Frontal cortex (tissue), 4 donors: ENCODE results near the gene MGME1. TPM values are rescaled to one million over a fixed set of nuclear protein-coding genes. Genes with fewer than 3 reads are reported as not detected.
A peak's percentile ranks its signal among the peaks of the same experiment; 100 is the strongest.

ENCODE experiments used
- DNase-seq, 2 donors: peaks; one replicate each; pipeline ENCODE4 v3.0.0; 2012; ENCODE audit warnings: low spot score in 2 of 2
- FAIRE-seq: peaks from 2 replicates; lab custom pipeline; 2012; peaks lifted over from hg19 to GRCh38; lab: Jason Lieb, UNC
- total RNA-seq: library from RNA; depleted of rRNA; stranded (reverse); fragments of >200 nt; gene quantifications from one replicate; pipeline ENCODE4 v1.2.3, GENCODE V29; 2014
- donor health status: control.
- donor health status: control.
- donor health status: control.

MGME1 gene
- total RNA-seq, 1 donor from 2014 or later: 7.3 TPM

DNA sequence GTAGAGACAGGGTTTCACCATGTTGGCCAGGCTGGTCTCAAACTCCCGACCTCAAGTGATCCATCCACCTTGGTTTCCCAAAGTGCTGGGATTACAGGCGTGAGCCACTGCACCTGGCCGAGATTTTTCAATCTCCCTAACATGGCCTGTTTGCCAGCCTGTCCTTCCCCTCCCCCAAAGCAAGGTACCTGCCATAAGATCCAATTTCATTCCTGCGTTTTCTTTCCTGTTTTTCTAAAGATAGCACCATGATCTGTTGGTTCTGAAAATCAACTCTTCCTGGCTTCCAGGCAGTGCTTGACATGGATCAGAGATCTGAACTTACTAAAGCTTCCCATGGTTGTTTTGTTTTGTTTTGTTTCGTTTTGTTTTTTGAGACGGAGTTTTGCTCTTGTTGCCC, 7.5 kb downstream of the MGME1 start:
- DNase-seq (no peak), FAIRE-seq (no peak)

DNA sequence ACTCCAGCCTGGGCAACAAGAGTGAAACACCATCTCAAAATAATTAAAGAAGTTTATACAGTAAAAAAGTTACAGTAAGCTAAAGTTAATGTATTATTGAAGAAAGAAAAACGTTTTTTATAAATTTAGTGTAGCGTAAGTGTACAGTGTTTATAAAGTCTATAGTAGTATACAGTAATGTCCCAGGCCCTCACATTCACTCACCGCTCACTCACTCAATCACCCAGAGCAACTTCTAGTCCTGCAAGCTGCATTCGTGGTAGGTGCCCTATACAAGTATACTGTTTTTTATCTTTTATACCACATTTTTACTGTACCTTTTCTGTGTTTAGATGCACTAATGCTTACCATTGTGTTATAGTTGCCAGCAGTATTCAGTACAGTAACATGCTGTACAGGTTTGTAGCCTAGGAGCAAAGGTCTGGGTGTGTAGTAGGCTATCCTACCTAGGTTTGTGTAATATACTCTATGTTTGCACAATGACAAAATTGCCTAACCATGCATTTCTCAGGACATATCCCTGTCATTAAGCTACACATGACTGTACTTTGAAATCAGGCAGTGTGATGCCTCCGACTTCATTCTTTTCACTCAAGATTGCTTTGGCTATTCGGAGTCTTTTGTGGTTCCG, 16.7 kb downstream of the MGME1 start:
- DNase-seq: no peak
- FAIRE-seq: no peak

DNA sequence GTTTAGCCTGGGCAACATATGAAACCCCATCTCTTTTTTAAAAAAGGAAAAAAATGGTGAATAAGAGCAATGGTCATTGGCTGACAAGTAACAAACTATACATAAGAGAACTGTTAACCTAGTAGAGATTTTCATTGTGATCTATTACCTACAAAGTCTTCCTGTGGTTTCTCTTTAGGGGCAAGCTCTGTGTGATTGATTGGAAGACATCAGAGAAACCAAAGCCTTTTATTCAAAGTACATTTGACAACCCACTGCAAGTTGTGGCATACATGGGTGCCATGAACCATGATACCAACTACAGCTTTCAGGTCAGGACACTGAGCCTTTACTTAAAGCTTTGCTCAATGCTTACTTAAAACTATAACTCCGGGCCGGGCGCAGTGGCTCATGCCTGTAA, 19.2 kb downstream of the MGME1 start:
- FAIRE-seq (no peak), DNase-seq (no peak)

DNA sequence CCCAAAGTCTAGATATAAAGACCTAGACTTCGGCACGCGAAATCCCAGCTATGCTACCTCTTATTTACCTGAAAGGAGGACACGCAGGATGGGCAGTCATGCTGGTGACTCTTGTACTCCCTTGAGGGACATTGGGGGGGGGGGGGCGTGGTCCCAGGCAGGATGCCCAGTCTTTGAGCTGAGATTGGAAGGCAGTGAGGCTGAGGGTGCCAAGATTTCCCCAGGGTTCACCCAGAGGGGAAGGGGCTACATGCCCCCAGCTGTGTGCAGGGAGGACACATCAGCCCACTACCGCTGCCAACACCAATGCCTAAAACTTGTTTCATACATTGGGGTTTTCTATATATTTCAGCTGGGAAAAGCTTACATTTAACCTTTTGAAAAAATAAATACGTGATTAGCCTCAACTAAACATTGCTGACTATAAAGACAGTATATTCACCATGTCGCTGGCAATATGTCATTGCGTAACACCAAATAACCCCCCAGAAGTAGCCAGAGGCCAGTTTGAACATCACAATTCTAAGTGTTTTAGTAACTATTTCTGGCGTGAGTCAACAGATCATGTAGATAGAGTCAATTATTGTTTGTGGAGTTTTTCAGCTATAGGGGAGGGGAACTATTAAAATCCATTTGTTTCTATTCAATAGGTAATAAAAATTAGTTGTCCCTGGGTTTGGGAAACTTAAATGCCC, 21.6 kb downstream of the MGME1 start:
- FAIRE-seq (no peak), DNase-seq (no peak)

DNA sequence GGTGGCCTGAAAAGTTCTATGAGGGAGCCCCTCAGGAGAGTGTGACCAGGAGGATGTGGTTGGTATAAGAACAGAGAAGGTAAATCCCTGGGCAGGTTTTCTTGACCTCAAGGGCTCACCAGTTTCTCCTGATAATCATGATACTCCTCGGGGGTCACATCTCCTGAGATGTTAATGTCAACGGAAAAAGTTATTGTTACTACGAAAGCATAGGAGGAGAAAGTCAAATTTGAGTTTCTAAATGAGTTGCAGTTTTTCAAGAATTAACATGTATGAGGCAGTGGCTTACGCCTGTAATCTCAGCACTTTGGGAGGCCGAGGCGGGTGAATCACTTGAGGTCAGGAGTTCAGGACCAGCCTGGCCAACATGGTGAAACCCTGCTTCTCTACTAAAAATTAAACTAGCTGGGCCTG, 23.4 kb downstream of the MGME1 start:
- DNase-seq: no peak

DNA sequence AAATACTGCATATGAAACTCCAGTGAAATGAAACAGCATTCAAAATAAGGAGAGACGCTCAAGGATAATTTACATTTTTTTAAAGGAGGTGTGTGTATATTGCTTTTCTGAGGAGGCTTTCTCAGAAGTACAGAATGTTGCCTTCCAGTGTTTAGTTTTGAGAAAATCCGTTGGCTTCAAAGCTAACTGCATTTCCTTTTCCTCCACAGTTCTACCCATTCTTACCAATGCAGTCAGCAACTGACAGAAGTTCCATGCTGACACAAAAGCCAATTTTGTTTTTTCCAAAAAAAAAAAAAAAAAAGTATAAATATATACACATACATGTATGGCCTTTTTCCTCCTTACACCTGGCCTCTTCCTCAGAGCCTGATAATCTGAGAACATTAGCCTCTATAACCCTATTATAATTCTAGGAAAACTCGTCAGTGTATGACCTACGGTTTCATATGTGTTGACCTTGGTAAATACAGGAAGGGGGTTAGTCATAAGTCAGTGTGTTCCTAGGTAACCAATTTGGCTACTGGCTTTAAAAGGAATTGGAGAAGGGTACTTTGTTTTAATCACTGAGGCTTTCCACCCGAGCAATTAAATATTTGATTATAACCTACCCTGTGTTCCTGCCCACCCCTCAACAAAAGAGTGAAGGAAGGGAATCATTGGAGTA, 24.2 kb downstream of the MGME1 start:
- DNase-seq: no peak
- FAIRE-seq: no peak

More for the DNA sequence above, 23.4 kb downstream of the MGME1 start:
- FAIRE-seq: no peak

DNA sequence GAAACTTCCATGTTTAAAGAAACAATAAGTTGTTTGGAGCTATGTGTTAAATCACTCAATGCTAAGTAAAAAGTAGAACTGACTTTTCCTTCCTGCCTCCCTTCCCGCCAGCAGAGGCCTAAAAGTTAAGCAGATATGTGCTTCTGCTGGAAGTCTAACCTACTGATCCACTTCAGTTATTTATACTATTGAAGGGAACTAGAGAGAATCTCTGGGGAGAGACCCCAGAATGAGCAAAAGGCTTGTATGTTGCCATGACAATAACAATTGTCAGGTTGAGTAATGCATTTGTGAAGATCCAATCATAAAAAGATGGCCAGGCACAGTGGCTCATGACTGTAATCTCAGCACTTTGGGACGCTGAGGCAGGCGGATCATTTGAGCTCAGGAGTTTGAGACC, 24.7 kb downstream of the MGME1 start:
- FAIRE-seq (no peak), DNase-seq (no peak)

DNA sequence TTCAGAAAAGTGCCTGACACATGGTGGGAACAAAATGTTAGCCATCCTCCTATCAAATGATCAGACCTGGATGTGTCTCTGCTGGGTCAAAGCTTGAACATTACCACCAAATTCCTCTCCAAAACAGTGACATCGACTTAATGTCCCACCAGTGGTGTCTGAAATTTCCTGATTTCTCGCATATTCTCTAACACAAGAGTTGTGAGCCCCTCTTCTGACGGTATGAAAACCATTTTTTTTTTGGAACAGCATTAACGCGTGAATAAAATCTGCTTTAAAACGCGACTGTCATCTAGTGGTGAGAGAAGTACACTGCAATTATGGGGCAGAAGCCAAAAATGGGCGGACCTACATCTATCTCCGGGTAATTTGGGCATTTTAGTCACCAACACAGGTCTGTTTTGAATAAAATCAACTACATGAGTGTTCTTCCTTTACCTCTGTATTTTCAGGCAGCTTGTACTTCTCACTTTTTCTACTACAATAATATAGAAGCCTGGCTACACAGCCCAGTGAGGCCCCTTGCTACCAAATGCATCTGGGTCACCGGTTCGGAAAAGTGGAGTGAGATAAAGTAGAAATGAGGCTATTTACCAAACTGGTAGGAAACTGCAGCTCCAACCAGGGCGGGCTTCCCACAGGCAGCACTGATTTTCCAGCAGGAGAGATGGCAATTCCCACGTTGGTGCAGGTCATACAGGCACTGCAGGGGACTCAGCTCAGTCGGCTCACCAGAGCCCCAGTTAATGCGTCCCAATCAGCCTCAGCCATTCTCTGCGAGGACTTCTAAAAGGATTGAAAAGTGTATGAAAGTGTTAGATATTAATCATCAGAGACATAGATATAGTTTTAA, 27.4 kb downstream of the MGME1 start:
- FAIRE-seq (no peak), DNase-seq (peak in 1 of 2 donors; percentile 60)

DNA sequence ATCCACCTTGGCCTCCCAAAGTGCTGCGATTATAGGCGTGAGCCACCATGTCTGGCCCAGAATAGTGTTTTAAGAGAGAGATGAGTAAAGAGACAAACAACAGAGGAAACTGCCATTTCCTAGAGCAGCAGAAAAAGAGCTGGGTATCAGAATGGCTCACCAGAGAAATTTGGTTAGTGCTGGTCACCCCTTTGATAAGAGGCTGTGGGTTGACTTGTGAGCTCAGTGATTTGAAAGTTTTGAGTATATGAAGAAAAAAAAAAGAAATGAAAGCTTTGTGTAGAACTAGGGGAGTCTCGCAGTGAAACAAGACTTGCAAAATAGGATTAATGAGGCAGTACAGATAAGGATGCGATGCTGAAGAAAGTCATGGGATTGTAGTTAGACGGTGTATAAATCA, 29.6 kb downstream of the MGME1 start:
- DNase-seq (no peak), FAIRE-seq (no peak)

DNA sequence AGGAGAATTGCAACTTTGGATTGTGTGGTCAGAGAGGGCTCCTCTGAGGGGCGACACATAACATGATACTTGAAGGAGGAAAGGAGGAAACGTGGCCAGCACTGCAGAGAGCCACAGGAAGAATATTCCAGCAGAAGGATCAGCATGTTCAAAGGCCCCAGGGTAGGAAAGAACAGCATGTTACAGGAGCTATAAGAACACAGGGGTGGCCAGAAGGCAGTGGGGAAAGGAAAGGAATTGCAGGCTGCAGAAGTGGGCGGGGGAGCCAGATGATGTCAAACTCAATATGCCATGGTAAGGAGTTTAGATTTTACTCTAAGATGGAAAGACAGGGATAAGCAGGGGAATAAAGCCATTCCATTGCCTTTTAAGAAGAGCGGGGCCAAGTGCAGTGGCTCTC, 30.7 kb downstream of the MGME1 start:
- no peak for DNase-seq
- no peak for FAIRE-seq

DNA sequence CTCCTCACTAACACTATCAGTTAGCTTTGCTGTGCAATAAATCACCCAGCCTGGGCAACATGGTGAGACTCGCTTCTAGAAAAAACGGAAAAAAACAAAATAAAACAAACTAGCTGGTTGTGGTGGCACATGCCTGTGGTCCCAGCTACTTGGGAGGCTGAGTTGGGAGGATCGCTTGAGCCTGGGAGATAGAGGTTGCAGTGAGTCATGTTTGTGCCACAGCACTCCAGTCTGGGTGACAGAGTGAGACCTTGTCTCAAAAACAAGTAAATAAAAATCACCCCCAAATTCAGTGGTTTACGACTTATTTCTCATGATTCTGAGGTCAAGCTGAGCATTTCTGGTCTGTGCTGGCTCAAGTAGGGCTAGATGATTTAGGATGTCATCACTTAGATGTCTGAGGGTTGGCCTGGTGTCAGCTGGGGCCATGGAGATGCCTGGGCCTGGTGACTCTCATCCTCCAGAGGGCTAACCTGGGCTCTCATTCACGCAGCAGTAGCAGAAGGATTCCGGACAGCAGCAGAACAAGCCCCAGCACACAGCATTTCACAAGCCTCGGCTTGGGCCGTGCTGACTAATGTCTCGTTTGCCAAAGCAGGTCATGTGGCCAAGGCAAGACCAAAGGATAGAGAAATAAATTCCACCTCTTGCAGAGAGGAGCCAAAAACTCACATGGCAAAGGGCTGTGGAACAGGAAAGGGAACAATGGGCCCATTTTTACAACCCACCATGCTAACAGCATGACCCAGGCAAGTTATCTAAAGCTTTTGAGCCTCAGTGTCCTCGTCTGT, 32.5 kb downstream of the MGME1 start:
- no peak for FAIRE-seq
- no peak for DNase-seq

DNA sequence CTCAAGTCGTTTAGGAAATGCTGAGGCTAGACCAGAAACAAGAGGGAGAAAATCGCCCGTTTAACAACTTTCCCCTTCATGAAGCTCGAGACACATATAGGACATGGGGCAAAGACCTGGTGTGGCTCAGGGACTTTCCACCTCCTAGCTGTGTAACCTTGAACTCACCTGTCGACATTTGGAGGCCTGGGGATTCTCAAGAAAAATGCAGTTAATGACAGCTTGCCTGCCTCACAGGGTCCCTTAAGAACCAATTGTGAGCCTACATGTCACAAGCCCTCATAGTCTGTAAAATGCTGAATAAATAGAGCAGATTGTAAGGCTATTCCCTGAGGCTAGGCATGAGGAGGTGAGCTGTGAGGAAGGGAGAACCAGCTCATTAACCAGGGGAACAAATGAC, 35.1 kb downstream of the MGME1 start:
- DNase-seq (no peak), FAIRE-seq (no peak)

DNA sequence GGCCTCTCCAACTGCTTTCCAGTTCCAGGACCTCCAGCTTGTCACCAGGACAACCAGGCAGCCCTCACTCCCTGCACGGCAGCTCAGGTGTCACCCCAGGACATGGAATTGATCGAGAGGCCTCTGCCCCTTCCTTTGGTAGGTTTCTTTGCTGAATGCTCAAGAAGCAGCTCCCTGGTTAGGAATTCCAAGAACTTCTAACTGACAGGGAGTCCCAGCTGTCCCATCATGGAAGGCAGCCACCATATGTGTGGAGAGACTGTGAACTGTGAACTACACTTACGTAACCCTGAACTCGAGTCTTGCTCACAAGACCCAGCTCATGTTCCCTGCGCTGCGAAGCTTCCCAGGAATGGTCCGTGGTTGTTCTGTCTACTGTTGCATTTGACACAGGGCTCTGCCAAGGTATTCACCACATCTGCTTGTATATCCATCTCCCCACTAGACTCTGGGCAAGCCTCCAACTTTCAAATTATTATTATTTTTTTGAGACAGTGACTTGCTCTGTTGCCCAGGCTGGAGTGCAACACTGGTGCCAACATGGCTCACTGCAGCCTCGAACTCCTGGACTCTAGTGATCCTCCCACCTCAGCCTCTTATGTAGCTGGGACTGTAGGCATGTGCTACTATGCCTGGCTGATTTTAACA, 35.7 kb downstream of the MGME1 start:
- FAIRE-seq (no peak), DNase-seq (no peak)

DNA sequence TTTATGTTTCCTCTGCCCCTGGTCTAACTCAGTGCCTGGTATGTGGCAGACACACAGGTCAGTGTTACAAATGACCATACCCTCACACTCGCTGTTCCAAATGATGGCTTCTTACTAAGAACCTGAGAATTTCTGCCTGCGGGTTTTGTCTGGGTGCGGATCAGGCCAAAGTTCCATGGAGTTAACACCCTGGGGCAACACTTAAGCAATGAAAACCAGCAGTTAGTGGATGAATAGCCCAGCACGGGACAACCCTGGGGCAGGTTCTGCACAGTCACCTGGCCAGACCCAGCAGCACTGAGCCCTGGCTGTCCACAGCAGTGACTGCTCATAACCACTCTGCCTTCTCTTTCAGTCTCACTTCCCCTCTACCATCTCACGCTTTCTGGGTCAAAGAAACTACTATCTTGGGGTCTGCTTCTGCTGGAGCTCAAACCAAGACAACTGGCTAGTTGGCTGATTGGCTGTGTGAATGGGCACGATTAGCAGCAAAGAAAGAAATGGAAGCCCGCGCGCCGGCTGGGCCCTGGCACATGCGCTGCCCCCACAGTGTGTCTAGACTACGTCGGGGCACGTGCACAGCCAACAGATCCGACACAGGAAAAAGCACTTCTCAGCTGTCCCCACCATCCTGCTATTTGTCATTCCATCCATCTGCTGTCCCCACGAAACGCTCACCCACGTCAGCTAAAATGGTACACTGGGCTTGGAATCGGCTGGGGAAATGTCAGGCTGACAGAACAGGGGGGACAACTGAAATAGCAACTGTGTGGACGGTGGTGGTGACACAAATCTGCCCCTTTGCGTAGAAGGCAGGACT, 36.6 kb downstream of the MGME1 start:
- FAIRE-seq: no peak
- no peak for DNase-seq

DNA sequence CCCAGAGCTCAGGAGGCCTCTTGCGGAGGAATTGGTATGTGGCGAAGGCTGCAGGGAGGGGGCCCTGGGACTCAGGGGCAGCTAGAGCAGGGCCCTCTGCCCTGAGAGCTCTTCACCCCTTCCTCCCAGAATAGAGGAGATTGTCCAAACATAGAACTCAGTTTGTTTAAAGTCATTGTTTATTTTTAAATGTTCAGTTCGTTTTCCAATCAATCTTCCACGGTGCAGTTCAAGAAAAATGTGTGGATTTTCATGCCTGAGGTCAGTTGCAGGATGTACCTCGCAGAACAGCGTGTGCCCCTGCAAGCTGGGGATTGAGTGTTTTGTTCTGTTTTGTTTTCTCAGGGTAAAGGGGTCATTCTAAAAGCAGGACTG, 37.2 kb downstream of the MGME1 start:
- no peak for DNase-seq
- FAIRE-seq: no peak

DNA sequence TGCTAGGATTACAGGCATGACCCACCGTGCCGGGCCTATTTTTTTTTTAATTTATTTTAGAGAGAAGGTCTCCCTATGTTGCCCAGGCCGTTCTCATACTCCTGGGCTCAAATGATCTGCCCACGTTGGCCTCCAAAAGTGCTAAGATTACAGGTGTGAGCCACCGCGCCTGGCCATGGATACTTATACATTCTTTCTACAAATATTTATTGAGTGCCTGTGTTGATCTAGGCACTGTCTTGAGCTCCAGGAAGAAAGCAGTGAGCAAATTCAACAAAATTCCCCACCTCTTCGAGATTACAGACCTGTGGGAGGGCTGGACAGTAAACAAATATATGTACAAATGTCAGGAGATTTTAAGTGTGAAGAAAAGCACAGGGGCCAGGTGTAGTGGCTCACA, 37.9 kb downstream of the MGME1 start:
- no peak for FAIRE-seq
- DNase-seq: no peak

DNA sequence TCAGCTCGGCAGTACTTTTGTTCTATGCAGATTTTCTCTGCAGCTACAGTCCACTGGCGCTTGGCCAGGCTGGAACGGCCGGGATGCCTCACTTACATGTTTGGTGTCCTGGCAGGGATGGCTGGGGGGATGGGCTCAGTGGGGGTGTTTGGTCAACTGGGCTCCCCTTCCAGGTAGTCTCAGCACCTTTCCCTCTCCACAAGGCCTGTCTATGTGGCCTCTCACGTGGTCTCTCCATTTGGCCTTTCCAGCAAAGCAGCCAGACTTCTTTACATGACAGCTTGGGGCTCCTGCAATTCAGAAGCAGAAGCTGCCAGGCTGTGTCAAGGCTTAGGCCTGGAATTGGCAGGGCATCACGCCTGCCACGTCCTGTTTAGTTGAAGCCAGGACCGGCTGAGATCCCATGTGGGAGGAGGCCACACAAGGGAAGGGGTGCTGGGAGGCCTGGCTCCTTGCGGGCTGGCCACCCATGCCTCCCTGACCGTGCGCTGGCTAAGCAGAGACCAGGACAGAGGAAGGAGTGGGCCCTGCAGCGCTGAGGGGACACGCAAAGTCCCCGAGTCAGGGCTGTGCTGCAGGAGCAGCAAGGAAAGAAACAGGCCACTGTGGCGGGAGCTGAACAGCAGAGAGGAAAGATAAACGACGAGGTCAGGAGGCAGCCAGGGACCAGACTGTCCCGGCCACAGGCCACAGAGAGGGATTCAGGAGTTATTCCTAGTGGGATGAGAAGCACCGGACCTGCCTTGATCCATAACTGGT, 38.9 kb downstream of the MGME1 start:
- DNase-seq (no peak), FAIRE-seq (no peak)

DNA sequence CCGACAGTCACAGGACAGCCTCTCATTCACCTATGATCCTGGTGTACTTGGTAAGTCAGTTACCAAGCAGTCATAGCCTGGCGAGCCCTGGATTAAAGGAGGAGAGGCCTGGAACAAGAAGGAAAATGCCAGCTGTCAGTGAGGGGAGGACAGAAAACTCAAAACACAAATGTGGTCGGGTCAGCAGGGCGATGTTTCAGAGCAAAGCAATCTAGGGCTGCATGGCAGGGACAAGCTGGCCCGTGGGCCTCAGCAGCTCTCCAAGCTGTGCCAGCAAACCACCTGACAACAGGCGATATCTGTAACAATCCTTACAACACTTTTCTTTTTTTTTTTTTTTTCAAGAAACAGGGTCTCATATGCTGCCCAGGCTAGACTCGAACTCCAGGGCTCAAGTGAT, 40.3 kb downstream of the MGME1 start:
- DNase-seq: no peak
- no peak for FAIRE-seq
